HG03196 (cell line): ENCODE data around the gene MPP3.
"Not testable (repeated sequence)": the region's sequence is repeated elsewhere in the genome, so short reads cannot be mapped to it uniquely, and the experiment has no call there.

Experiments
- ATAC-seq: cut with Tn5 transposase; IDR thresholded peaks from one replicate; pipeline ENCODE4 v1.9.1; 2021; ENCODE audit not compliant: unreplicated experiment

MPP3 gene

GRCh38 chr17:43810226-43810715, 22.7 kb downstream of the MPP3 start:
- ATAC-seq = no peak

- ATAC-seq = no peak
Measured at GRCh38 chr17:43809121-43809520, 23.8 kb downstream of the MPP3 start.

- no peak for ATAC-seq
Measured at GRCh38 chr17:43808076-43808475, 24.9 kb downstream of the MPP3 start.

GRCh38 chr17:43805117-43805516, 27.8 kb downstream of the MPP3 start:
- ATAC-seq = no peak

GRCh38 chr17:43803758-43804157, 29.2 kb downstream of the MPP3 start:
- ATAC-seq = no peak

- ATAC-seq = no peak
Measured at GRCh38 chr17:43801844-43802243, 31.1 kb downstream of the MPP3 start.

DNA sequence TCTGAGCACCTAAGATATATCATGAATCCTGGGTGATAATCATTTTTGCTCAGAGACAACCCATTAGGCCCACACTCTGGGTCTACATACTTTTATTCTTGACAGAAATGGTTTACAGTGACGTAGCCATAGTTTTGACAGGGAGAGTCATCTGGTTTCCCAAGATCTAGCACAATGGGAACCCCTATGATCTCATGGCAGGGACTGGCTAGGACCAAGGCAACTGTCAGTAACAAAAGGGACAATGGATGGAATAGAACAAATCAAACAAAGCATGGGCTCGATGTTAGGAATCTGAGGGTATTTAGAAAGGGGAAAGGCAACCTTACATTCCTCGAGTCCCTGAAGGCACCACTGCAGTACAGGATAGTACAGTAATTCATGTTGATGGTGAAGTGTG, 32.2 kb downstream of the MPP3 start:
- ATAC-seq = no peak

DNA sequence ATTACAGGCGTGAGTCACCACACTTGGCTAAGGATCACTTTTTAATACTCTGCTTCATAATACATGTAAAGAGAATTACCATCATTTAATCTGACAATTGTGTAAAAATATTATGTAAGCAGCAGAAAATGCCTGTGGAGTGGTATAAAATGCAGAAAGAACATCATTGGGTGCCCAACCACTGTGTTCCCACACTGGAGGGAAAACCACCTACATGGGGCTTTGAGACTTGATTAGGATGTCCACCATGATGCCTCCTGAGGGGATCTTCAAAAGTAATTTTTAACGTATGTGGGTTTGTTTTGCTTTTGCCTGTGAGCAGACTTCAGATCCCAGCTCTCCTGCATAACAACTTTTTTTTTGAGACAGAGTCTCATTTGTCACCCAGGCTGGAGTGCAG, 33.9 kb downstream of the MPP3 start:
- ATAC-seq = no peak

- not testable (repeated sequence) for ATAC-seq
Measured at GRCh38 chr17:43798024-43798423, 34.9 kb downstream of the MPP3 start.

DNA sequence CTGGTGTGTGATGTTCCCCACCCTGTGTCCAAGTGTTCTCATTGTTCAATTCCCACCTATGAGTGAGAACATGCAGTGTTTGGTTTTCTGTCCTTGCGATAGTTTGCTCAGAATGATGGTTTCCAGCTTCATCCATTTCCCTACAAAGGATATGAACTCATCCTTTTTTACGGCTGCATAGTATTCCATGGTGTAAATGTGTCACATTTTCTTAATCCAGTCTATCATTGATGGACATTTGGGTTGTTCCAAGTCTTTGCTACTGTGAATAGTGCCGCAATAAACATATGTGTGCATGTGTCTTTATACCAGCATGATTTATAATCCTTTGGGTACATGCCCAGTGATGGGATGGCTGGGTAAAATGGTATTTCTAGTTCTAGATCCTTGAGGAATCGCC, 40.3 kb downstream of the MPP3 start:
- ATAC-seq = not testable (repeated sequence)

DNA sequence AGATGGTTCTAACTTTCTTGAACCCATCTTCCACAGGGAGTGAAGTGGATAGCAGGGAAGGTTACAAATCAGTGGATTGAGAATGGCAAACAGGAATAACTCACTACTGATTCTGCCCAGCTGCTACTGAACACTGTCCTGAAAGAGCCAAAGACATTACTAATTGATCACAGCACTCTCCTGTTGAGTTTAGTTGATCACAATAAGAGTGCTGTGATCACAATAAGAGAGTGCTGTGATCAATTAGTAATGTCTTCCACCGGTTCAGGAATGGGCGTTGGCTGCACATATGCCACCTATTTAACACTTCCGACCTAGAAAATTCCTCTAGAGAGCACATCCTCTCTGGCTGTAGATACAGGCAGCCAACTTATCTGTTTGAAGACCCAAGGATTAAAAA, 41.4 kb downstream of the MPP3 start:
- ATAC-seq = no peak

GRCh38 chr17:43790311-43790940, 42.5 kb downstream of the MPP3 start:
- ATAC-seq = no peak

- ATAC-seq = no peak
Measured at GRCh38 chr17:43789482-43789881, 43.5 kb downstream of the MPP3 start.

DNA sequence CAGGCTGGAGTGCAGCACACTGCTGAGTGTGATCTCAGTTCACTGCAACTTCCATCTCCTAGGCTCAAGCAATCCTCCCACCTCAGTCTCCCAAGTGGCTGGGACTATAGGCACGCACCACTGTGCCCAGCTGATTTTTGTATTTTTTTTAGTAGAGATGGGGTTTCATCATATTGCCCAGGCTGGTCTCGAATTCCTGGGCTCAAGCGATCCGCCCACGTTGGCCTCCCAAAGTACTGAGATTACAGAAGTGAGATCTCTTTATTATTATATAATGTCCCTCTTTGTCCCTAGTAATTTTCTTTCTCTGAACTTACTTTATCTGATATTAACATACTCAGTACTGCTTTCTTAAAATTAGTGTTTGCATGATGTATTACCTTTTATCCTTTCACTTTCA, 44.4 kb downstream of the MPP3 start:
- no peak for ATAC-seq

DNA sequence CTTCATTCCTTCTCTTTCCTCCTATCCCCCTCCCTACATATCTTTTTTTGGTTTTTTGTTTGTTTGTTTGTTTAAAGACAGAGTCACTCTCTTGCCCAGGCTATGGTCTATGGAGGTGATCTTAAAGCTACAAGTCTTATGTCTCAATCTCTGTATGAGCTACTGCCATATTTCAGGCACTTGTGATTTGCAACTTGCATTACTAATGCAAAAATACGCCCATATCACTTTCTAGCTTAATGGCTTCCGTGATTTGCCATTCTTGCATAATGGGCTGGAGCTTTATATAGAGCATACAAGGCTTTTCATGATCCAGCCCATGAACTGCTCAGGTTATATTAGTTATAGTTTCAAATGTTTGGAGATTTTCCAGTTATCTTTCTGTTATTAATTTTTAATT, 45.2 kb downstream of the MPP3 start:
- ATAC-seq = no peak

- ATAC-seq = no peak
Measured at GRCh38 chr17:43784628-43785101, 48.3 kb downstream of the MPP3 start.

DNA sequence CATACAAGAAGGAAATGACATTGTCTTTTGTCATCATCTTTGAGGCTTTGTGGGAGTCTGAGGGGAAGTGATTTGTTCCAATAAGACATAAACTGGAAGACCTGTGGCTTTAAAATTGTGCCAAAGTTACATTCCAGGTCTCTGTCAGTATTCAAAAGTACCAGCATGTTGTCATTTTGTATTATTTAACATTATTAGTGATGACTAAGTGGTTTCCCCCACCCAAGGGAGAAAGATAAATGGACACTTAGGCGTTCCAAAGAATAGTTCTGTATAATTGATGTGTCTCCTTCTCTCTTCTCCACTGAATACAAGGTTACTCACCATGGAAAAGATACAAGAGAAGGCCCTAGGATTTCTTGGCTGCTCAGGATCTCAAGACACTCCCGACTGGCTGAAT, 48.9 kb downstream of the MPP3 start:
- no peak for ATAC-seq

GRCh38 chr17:43782913-43783680, 49.8 kb downstream of the MPP3 start:
- ATAC-seq = no peak

GRCh38 chr17:43780135-43780534, 52.8 kb downstream of the MPP3 start, which contains the start of gene CFAP97D1:
Gene CFAP97D1 (plus strand): TSS chr17:43780435. CDS start chr17:43780463, 28 bp downstream.
- no peak for ATAC-seq

- ATAC-seq = peak; percentile 17
Measured at GRCh38 chr17:43779145-43780125, 53.5 kb downstream of the MPP3 start.
